Ishikawa (cell line): ENCODE measurements around the gene USP11.

Source experiments
- CEBPB ChIP-seq: IDR thresholded peaks from 2 replicates; pipeline ENCODE4 v1.6.1; 2012
- CREB1 ChIP-seq: IDR thresholded peaks from 2 replicates; pipeline ENCODE4 v1.6.1; 2012; ENCODE audit warnings: low read depth
- EP300 ChIP-seq: IDR thresholded peaks from 2 replicates; pipeline ENCODE4 v1.6.1; 2012; ENCODE audit warnings: borderline replicate concordance
- FOXM1 ChIP-seq: IDR thresholded peaks from 2 replicates; pipeline ENCODE4 v1.6.1; 2012; ENCODE audit warnings: low read depth, borderline replicate concordance
- NFIC ChIP-seq: IDR thresholded peaks from 2 replicates; pipeline ENCODE4 v1.6.1; 2012
- RAD21 ChIP-seq: IDR thresholded peaks from 2 replicates; pipeline ENCODE4 v1.6.1; 2012; ENCODE audit warnings: low read depth
- TAF1 ChIP-seq: IDR thresholded peaks from 2 replicates; pipeline ENCODE4 v1.6.1; 2012; ENCODE audit warnings: low read depth, mild to moderate bottlenecking
- YY1 ChIP-seq: IDR thresholded peaks from 2 replicates; pipeline ENCODE4 v1.6.1; 2012; ENCODE audit warnings: low read depth
- ZBTB7A ChIP-seq: IDR thresholded peaks from 2 replicates; pipeline ENCODE4 v1.6.1; 2012; ENCODE audit warnings: low read depth
- TF ChIP-seq, protein P1 (sequence below): IDR thresholded peaks from 2 replicates; pipeline ENCODE4 v1.6.1; 2012; ENCODE audit warnings: low read depth, mild to moderate bottlenecking
- TF ChIP-seq, protein P2 (sequence below): IDR thresholded peaks from 2 replicates; pipeline ENCODE4 v1.6.1; 2012

DNA sequence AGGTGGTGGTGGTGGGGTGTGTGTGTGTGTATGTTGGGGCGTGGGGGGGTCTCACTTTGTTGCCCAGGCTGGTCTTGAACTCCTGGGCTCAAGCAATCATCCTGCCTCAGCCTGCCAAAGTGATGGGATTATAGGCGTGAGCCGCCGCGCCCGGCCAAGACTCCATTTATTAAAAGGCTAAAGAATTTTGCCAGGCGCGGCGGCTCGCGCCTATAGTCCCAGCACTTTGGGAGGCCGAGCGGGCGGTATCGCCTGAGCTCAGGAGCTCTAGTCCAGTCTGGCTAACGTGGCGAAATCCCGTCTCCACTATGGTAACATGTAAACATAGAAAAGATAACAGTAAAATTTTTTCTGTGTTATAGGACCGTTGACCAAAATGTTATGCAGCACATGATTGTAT is 42.9 kb upstream of the USP11 start:
- TF ChIP-seq RAD21 (no peak), CEBPB (no peak), ZBTB7A (no peak), YY1 (no peak), CREB1 (no peak), FOXM1 (no peak), EP300 (no peak), TAF1 (no peak), NFIC (no peak)
- TF ChIP-seq, protein P1, sequence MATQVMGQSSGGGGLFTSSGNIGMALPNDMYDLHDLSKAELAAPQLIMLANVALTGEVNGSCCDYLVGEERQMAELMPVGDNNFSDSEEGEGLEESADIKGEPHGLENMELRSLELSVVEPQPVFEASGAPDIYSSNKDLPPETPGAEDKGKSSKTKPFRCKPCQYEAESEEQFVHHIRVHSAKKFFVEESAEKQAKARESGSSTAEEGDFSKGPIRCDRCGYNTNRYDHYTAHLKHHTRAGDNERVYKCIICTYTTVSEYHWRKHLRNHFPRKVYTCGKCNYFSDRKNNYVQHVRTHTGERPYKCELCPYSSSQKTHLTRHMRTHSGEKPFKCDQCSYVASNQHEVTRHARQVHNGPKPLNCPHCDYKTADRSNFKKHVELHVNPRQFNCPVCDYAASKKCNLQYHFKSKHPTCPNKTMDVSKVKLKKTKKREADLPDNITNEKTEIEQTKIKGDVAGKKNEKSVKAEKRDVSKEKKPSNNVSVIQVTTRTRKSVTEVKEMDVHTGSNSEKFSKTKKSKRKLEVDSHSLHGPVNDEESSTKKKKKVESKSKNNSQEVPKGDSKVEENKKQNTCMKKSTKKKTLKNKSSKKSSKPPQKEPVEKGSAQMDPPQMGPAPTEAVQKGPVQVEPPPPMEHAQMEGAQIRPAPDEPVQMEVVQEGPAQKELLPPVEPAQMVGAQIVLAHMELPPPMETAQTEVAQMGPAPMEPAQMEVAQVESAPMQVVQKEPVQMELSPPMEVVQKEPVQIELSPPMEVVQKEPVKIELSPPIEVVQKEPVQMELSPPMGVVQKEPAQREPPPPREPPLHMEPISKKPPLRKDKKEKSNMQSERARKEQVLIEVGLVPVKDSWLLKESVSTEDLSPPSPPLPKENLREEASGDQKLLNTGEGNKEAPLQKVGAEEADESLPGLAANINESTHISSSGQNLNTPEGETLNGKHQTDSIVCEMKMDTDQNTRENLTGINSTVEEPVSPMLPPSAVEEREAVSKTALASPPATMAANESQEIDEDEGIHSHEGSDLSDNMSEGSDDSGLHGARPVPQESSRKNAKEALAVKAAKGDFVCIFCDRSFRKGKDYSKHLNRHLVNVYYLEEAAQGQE = no peak
- TF ChIP-seq, protein P2, sequence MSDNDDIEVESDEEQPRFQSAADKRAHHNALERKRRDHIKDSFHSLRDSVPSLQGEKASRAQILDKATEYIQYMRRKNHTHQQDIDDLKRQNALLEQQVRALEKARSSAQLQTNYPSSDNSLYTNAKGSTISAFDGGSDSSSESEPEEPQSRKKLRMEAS = no peak
